ENCODE results near the gene HEY2. TPM values are rescaled to one million over a fixed set of nuclear protein-coding genes. Genes with fewer than 3 reads are reported as not detected.

HEY2 gene
- total and polyA plus RNA-seq, 2 donors, result 0.24 to 2.8 TPM

- Histone ChIP-seq H3K4me1 (ENCODE audit: control insufficient read depth in 2 of 2, insufficient read depth in 2 of 2, low read length in 2 of 2) (no peaks in the 10 kb centered on the region), H3K36me3 (ENCODE audit: control insufficient read depth in 2 of 2, insufficient read depth in 2 of 2, low read length in 1 of 2) (no peaks in the 10 kb centered on the region), H3K4me3 (ENCODE audit: low read length in 2 of 2) (peak overlapping the region; percentile 62 to 87), H3K27ac (ENCODE audit: low read depth in 1 of 2, low read length in 1 of 2) (peak overlapping the region; percentile 97 to 99), H3K27me3 (ENCODE audit: control insufficient read depth in 2 of 2, insufficient read depth in 1 of 2, low read length in 1 of 2) (no peaks in the 10 kb centered on the region), H3K9me3 (ENCODE audit: control insufficient read depth in 2 of 2, insufficient read depth in 1 of 2, low read length in 1 of 2) (no peaks in the 10 kb centered on the region)
- WGBS, result 16% methylated on average over 17 of the region's 17 CpGs
- DNase-seq (ENCODE audit: low read depth in 6 of 9, low spot score in 9 of 9), result peak; percentile 78 to 97 (median 92)
These were observed 30.6 kb downstream of the HEY2 start for GRCh38 chr6:125779924-125780539.

GRCh38 chr6:125780540-125781313 is 31.3 kb downstream of the HEY2 start:
- peak overlapping the region; percentile 97 to 99 for H3K27ac ChIP-seq (ENCODE audit: low read depth in 1 of 2, low read length in 1 of 2)
- H3K9me3 ChIP-seq (ENCODE audit: control insufficient read depth in 2 of 2, insufficient read depth in 1 of 2, low read length in 1 of 2), result no peaks in the 10 kb centered on the region
- WGBS, result under 1% methylated on average over 28 of the region's 28 CpGs
- H3K27me3 ChIP-seq (ENCODE audit: control insufficient read depth in 2 of 2, insufficient read depth in 1 of 2, low read length in 1 of 2), result no peaks in the 10 kb centered on the region
- H3K4me3 ChIP-seq (ENCODE audit: low read length in 2 of 2), result peak overlapping the region; percentile 62 to 87
- no peaks in the 10 kb centered on the region for H3K36me3 ChIP-seq (ENCODE audit: control insufficient read depth in 2 of 2, insufficient read depth in 2 of 2, low read length in 1 of 2)
- DNase-seq (ENCODE audit: low read depth in 6 of 9, low spot score in 9 of 9), result peak; percentile 50 to 85 (median 62)
- no peaks in the 10 kb centered on the region for H3K4me1 ChIP-seq (ENCODE audit: control insufficient read depth in 2 of 2, insufficient read depth in 2 of 2, low read length in 2 of 2)

DNA sequence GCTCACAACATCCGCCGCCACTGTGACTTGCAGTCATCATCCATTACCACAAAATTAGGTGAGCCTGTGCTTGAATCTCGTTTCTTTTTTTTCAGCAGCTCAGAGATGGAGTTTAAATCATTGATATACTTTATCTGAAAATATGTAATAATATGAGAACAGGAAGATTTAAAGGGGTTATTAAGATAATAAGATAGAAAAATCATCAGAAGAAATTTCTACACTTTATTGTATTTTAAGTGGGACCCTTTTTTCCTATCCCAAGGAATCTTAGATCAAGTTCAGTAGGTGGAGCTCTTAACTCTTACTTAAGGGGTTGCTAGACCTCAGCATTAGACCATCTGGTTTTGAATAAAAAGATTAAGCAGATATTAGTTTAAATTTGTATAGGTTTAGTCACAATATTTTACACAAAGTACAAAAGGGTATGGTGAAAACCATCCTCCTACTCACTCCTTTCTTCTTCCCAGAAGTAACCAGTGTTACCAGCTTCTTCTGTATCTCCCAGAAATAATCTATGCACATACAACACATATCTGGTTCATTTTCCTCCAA is 32.0 kb downstream of the HEY2 start:
- no peaks in the 10 kb centered on the region for H3K9me3 ChIP-seq (ENCODE audit: control insufficient read depth in 2 of 2, insufficient read depth in 1 of 2, low read length in 1 of 2)
- H3K27me3 ChIP-seq (ENCODE audit: control insufficient read depth in 2 of 2, insufficient read depth in 1 of 2, low read length in 1 of 2), result no peaks in the 10 kb centered on the region
- under 1% methylated on average over 3 of the region's 3 CpGs for WGBS
- no peaks in the 10 kb centered on the region for H3K36me3 ChIP-seq (ENCODE audit: control insufficient read depth in 2 of 2, insufficient read depth in 2 of 2, low read length in 1 of 2)
- DNase-seq (ENCODE audit: low read depth in 6 of 9, low spot score in 9 of 9), result peak in 2 of 9 donors; percentile 22 to 34
- peak overlapping the region; percentile 62 to 87 for H3K4me3 ChIP-seq (ENCODE audit: low read length in 2 of 2)
- peak overlapping the region; percentile 97 to 99 for H3K27ac ChIP-seq (ENCODE audit: low read depth in 1 of 2, low read length in 1 of 2)
- H3K4me1 ChIP-seq (ENCODE audit: control insufficient read depth in 2 of 2, insufficient read depth in 2 of 2, low read length in 2 of 2), result no peaks in the 10 kb centered on the region

- Histone ChIP-seq H3K36me3 (ENCODE audit: control insufficient read depth in 2 of 2, insufficient read depth in 2 of 2, low read length in 1 of 2) (no peaks in the 10 kb centered on the region), H3K9me3 (ENCODE audit: control insufficient read depth in 2 of 2, insufficient read depth in 1 of 2, low read length in 1 of 2) (no peaks in the 10 kb centered on the region), H3K4me3 (ENCODE audit: low read length in 2 of 2) (no peak overlapping the region), H3K4me1 (ENCODE audit: control insufficient read depth in 2 of 2, insufficient read depth in 2 of 2, low read length in 2 of 2) (peaks cover 0 to 4% of the 10 kb centered on the region in 2 donors), H3K27me3 (ENCODE audit: control insufficient read depth in 2 of 2, insufficient read depth in 1 of 2, low read length in 1 of 2) (no peaks in the 10 kb centered on the region), H3K27ac (ENCODE audit: low read depth in 1 of 2, low read length in 1 of 2) (no peak overlapping the region)
- no peak for DNase-seq (ENCODE audit: low read depth in 6 of 9, low spot score in 9 of 9)
- 96% methylated on average over 2 of the region's 2 CpGs for WGBS
These were observed 34.9 kb downstream of the HEY2 start for GRCh38 chr6:125784365-125784764.

DNA sequence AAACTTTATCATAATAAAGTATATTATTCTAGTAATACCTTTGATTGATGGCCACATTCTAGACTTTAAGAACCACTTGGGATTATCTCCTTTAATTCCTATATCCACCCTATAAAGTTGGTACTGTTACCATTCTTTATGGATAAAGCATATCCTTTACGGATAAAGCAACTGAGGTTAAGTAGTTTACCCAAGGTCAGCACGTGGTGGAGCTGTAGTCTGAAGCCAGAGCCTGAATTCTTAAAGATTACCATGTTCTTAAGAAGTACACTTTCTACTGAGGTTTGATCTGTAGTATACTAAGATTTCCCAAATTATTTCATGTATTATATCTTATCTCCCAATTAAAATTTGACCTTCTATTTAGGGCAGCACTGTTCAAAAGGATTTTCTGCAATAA is 38.4 kb downstream of the HEY2 start:
- H3K27ac ChIP-seq (ENCODE audit: low read depth in 1 of 2, low read length in 1 of 2), result no peak overlapping the region
- DNase-seq (ENCODE audit: low read depth in 6 of 9, low spot score in 9 of 9), result no peak
- no peaks in the 10 kb centered on the region for H3K36me3 ChIP-seq (ENCODE audit: control insufficient read depth in 2 of 2, insufficient read depth in 2 of 2, low read length in 1 of 2)
- peaks cover 10 to 15% of the 10 kb centered on the region in 2 donors for H3K4me1 ChIP-seq (ENCODE audit: control insufficient read depth in 2 of 2, insufficient read depth in 2 of 2, low read length in 2 of 2)
- H3K4me3 ChIP-seq (ENCODE audit: low read length in 2 of 2), result no peak overlapping the region
- WGBS, result 47% methylated on average over 2 of the region's 2 CpGs
- no peaks in the 10 kb centered on the region for H3K9me3 ChIP-seq (ENCODE audit: control insufficient read depth in 2 of 2, insufficient read depth in 1 of 2, low read length in 1 of 2)
- H3K27me3 ChIP-seq (ENCODE audit: control insufficient read depth in 2 of 2, insufficient read depth in 1 of 2, low read length in 1 of 2), result no peaks in the 10 kb centered on the region

DNA sequence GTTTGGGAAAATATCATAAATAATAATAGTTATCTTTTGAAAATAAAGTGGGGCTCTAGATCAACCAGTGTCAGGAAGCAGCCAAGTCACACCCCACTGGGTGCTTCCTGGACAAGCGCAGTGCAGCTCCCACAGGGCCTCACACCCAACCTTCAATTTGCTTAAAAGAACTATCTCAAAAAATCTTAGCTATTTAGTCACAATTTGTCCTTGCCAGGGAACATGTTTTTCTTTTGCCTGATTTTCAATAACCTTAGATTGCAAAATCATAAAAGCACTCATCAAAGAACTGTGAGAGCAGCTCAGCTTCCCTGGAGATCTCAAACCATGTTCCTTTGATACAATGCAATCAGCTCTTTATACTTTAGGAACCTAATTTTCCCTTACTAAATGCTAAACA is 39.7 kb downstream of the HEY2 start:
- WGBS, result 65% methylated on average over 1 of the region's 1 CpG
- no peak overlapping the region for H3K4me3 ChIP-seq (ENCODE audit: low read length in 2 of 2)

DNA sequence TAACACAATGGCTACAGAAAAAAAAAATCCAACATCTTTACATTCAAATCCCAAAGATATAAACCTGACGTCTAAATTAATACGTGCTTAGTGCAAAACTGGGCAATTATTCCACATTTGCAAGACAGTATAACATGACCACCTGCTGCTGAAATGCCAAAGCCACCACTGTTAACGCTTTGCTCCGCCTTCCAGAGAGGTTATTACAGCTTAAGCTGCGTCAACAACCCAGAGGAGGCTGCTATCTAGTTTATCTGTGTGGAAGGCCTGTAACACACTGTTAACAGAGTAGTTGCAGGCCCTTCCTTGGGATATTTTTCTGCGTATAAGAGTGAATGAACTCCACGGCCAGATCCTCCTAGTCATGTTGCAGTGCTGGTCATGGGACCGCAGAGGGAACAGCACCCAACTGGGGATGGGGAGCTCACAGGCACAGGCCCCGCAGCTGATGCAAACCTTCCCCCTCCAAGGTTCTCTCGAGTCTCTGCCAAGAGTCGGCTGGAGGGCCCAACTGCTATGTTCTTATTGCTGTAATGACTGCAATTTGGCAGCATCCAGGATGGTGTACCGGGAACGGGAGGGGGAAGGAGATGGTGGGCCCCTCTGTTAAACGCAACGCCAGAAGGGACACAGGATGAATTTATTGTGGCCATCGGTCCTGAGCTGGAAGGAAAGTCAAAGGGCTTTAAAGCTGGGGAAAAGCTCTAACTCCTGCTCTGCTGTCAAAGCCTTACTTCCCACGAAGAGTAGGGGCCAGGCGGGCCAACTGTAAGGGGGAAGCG is 40.3 kb downstream of the HEY2 start:
- H3K27ac ChIP-seq (ENCODE audit: low read depth in 1 of 2, low read length in 1 of 2), result peak overlapping the region; percentile 93 to 94
- H3K9me3 ChIP-seq (ENCODE audit: control insufficient read depth in 2 of 2, insufficient read depth in 1 of 2, low read length in 1 of 2), result no peaks in the 10 kb centered on the region
- H3K27me3 ChIP-seq (ENCODE audit: control insufficient read depth in 2 of 2, insufficient read depth in 1 of 2, low read length in 1 of 2), result no peaks in the 10 kb centered on the region
- 22% methylated on average over 19 of the region's 19 CpGs for WGBS
- peak in 7 of 9 donors; percentile 30 to 78 (median 50) for DNase-seq (ENCODE audit: low read depth in 6 of 9, low spot score in 9 of 9)
- H3K36me3 ChIP-seq (ENCODE audit: control insufficient read depth in 2 of 2, insufficient read depth in 2 of 2, low read length in 1 of 2), result no peaks in the 10 kb centered on the region
- peak overlapping the region; percentile 51 to 90 for H3K4me3 ChIP-seq (ENCODE audit: low read length in 2 of 2)
- H3K4me1 ChIP-seq (ENCODE audit: control insufficient read depth in 2 of 2, insufficient read depth in 2 of 2, low read length in 2 of 2), result peaks cover 10 to 15% of the 10 kb centered on the region in 2 donors

More for the DNA sequence above, 39.7 kb downstream of the HEY2 start:
- Histone ChIP-seq H3K27ac (ENCODE audit: low read depth in 1 of 2, low read length in 1 of 2) (peak overlapping the region; percentile 69 to 94), H3K27me3 (ENCODE audit: control insufficient read depth in 2 of 2, insufficient read depth in 1 of 2, low read length in 1 of 2) (no peaks in the 10 kb centered on the region), H3K36me3 (ENCODE audit: control insufficient read depth in 2 of 2, insufficient read depth in 2 of 2, low read length in 1 of 2) (no peaks in the 10 kb centered on the region), H3K4me1 (ENCODE audit: control insufficient read depth in 2 of 2, insufficient read depth in 2 of 2, low read length in 2 of 2) (peaks cover 10 to 15% of the 10 kb centered on the region in 2 donors), H3K9me3 (ENCODE audit: control insufficient read depth in 2 of 2, insufficient read depth in 1 of 2, low read length in 1 of 2) (no peaks in the 10 kb centered on the region)
- peak in 1 of 9 donors; percentile 31 for DNase-seq (ENCODE audit: low read depth in 6 of 9, low spot score in 9 of 9)

DNA sequence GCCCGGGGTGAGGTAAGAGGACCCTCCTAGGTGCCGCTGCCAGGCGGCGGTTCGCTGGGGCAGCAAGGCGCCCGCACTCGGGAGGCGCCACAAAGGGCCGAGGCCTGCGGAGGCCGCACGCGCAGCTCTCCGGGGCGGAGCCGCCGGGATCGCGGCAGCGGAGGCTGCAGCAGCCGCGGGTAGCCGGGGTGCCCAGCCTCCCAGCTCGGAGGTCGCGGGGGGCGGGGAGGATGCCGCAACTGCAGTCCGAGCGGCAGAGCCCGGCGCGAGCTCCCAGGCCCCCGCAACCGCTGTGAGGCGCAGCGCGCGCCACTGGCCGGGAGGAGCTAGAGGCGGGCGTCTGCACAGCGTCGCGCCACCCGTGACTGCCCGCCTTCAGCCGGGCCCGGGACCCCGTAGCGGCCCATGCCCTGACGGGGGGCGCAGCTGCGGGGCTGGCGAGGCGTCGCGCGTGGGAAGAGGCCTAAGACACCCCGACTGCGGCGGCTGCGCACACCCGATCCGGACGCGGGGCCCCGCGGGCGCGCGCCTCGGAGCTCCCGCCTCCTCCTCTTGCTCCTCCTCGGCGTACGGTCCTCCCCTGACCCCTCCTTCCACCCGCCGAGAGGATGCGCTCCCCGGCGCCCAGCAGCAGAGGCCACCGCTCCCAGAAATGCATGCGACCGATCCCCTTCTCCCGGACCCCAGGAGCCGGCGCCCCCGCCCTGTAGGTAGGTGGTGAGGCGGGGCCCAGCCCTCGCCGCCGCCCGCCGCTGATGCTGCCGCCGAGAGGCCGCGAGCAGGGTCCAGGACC is 41.1 kb downstream of the HEY2 start, which contains the start of gene NCOA7:
Gene NCOA7 (plus strand): TSS at position 603 of the 793 bp plus-strand sequence. CDS start 24,395 bp downstream, outside the sequence.
- no peaks in the 10 kb centered on the region for H3K27me3 ChIP-seq (ENCODE audit: control insufficient read depth in 2 of 2, insufficient read depth in 1 of 2, low read length in 1 of 2)
- no peaks in the 10 kb centered on the region for H3K36me3 ChIP-seq (ENCODE audit: control insufficient read depth in 2 of 2, insufficient read depth in 2 of 2, low read length in 1 of 2)
- H3K27ac ChIP-seq (ENCODE audit: low read depth in 1 of 2, low read length in 1 of 2), result peak within 1 kb of the TSS; percentile 93 to 94
- DNase-seq (ENCODE audit: low read depth in 6 of 9, low spot score in 9 of 9), result peak in 8 of 9 donors; percentile 44 to 88 (median 74)
- WGBS, result under 1% methylated on average over 100 of the region's 100 CpGs
- H3K9me3 ChIP-seq (ENCODE audit: control insufficient read depth in 2 of 2, insufficient read depth in 1 of 2, low read length in 1 of 2), result no peaks in the 10 kb centered on the region
- peaks cover 10 to 15% of the 10 kb centered on the region in 2 donors for H3K4me1 ChIP-seq (ENCODE audit: control insufficient read depth in 2 of 2, insufficient read depth in 2 of 2, low read length in 2 of 2)
- H3K4me3 ChIP-seq (ENCODE audit: low read length in 2 of 2), result peak within 1 kb of the TSS; percentile 76 to 90

Data from thymus (tissue), 11 donors.